Renal cortical epithelial cell (primary cell): ENCODE data around the gene ATOSA. TPM values are rescaled to one million over a fixed set of nuclear protein-coding genes. Genes with fewer than 3 reads are reported as not detected.

Source experiments
- DNase-seq: peaks from one replicate; pipeline ENCODE4 v3.0.0-alpha.2; 2011; ENCODE audit warnings: low read depth
- total RNA-seq: library from RNA; depleted of rRNA; stranded (reverse); fragments of >200 nt; gene quantifications from 2 replicates; pipeline ENCODE4 v1.2.3, GENCODE V29; 2014

The ATOSA gene
- 10.2 and 51.5 TPM in 2 replicates for total RNA-seq

GRCh38 chr15:52679232-52680040 lies at the start of gene ATOSA:
Gene ATOSA (minus strand): TSS chr15:52679388. CDS start chr15:52678021, 1,367 bp downstream.
- peak; percentile 81 for DNase-seq

- DNase-seq = peak; percentile 84
Measured at GRCh38 chr15:52728899-52729298, 49.7 kb upstream of the ATOSA start.

GRCh38 chr15:52727815-52728214 lies 48.6 kb upstream of the ATOSA start:
- DNase-seq = peak; percentile 62

GRCh38 chr15:52726195-52726594 lies 47.0 kb upstream of the ATOSA start:
- DNase-seq = no peak

- DNase-seq = no peak
Measured at GRCh38 chr15:52718551-52718950, 39.4 kb upstream of the ATOSA start.

DNA sequence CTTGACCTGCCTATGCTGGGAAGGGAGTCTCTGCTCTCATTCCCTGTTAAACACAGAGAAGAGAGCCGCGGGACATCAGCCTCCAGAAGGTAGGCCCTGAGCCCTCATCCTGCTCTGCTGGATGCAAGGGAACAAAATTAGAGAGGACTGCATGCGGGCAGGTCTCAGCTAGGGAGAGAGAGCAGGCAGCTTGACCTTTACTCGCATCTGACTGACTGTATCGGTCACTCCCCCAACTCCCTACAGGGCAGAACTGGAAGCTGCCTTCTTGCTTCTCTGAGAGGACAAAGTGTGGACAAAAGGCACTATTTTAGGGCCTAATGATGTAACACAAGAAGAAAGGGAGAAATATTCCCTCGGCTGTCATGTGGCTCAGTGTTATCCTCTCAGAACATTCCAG lies 38.7 kb upstream of the ATOSA start:
- DNase-seq = no peak

- DNase-seq = no peak
Measured at GRCh38 chr15:52717481-52717880, 38.3 kb upstream of the ATOSA start.

DNA sequence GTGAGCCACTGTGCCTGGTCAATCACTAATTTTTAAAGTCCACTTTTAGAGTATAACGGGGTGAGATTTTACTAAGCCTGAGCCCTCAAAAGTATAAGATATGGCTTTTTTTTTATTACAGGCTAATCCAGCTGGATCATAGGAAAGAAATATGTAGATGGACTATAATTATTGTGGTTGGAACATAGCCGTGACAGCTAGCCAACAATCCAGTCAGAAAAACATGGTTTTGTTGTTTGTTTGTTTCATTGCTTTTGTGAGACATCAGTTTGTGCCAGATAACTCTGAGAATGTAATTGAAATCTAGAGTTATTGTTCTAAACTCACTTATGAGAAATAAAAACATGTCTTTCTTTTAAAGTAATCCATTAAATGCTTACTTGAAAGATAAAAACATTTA lies 37.3 kb upstream of the ATOSA start:
- no peak for DNase-seq

- no peak for DNase-seq
Measured at GRCh38 chr15:52715411-52715810, 36.2 kb upstream of the ATOSA start.

GRCh38 chr15:52714968-52715367 lies 35.8 kb upstream of the ATOSA start:
- no peak for DNase-seq

GRCh38 chr15:52710708-52711389 lies 31.7 kb upstream of the ATOSA start:
- DNase-seq = no peak

GRCh38 chr15:52710050-52710707 lies 31.0 kb upstream of the ATOSA start:
- no peak for DNase-seq

- no peak for DNase-seq
Measured at GRCh38 chr15:52709187-52709981, 30.2 kb upstream of the ATOSA start.

DNA sequence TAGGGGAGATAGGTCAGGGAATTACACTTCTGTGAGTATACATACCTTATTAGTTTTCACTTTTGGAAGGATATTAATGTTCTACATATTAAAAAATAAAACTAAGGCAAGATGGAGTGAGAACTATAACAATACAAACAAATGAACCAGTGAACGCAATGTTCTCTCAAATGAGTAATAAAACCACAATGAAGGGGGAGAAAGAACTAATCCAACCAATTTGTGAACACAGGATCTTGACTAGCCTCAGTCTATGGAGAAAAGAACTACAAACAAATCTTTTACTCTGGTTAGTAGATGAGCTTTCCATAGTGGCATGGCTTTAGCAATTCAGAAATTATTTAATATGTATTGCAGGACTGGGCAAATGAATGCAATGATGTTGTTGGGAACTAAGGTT lies 26.9 kb upstream of the ATOSA start:
- DNase-seq = peak; percentile 52

- DNase-seq = no peak
Measured at GRCh38 chr15:52702390-52702789, 23.2 kb upstream of the ATOSA start.

- DNase-seq = peak; percentile 51
Measured at GRCh38 chr15:52699457-52699856, 20.3 kb upstream of the ATOSA start.

DNA sequence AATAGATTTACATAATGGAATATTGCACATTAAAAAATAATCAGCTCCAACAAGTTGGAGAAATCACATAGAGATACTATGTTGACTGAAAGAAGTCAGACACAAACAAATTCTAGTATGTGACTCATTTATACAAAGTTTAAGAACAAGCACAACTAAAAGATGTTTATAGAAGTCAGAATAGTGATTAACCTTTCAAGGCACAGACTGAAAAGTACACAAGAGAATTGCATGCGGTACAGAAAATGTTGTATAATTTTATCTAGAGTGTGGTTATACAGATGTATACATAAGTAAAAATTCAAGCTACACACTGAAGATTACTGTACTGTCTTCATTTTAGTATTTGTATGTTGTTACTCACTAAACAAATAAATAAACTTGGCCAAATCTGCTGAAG lies 19.3 kb upstream of the ATOSA start:
- DNase-seq = no peak

DNA sequence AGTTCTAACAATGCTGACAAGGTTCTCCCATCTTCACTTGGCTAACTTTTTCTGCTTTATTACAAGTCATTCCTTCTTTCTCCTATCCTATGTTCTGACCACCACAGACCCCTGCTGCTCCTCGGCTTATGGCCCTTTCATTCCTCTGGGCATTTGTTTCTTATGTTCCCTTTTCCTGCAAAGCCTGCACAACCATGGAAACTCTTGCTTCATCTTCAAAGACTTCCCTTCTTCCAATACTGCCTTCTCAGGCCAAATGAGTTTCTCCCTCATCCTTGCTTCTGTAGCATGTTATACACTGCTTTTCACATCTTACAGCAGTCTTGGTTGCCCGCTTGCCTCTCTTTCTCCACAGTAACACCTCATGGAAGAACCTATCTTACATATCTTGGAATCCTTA lies 17.9 kb upstream of the ATOSA start:
- DNase-seq = no peak

DNA sequence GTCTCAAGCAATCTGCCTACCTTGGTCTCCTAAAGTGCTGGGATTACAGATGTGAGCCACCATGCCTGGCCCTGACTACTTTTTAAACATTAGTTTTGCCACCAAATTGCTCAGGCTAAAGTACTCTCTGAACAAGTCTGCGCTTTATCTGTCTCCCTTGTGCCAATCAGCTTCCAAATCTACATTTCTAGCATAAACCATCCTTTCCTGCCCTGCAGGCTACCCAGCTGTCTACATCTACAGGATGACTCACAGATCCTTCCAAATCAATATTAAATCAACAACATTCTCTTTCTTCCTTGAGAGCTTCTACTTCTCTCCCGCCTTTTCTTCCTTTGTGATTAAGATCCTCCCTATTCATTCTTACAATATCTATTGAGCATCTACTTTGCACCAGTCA lies 16.0 kb upstream of the ATOSA start:
- no peak for DNase-seq

- DNase-seq = no peak
Measured at GRCh38 chr15:52689562-52689961, 10.4 kb upstream of the ATOSA start.

GRCh38 chr15:52683580-52683979 lies 4.4 kb upstream of the ATOSA start:
- no peak for DNase-seq

DNA sequence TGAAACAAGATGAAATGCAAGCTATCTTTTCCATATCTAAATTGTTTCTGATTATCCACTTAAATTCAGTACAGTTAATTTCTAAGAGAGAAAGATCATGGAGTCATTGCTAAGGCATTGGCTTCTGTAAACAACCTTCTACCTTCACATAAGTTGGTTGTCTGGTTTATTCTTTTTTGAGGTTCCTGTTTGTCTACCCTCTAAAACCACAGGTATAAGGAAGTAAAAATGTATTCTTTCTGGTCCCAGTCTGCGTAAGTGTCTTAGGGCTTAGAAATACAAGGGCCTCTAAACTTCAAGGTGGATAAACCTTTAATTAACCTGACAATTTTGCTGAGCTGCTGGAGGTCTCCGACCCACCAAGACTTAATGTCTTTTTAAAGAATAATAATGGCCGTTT lies 3.6 kb upstream of the ATOSA start:
- DNase-seq = peak; percentile 35
